Hematopoietic multipotent progenitor cell (in vitro differentiated cells): ENCODE results near the gene UGT2A2. TPM values are rescaled to one million over a fixed set of nuclear protein-coding genes. Genes with fewer than 3 reads are reported as not detected.

Experiments
- DNase-seq, 3 donors: peaks; one replicate each; pipeline ENCODE4 v3.0.0-alpha.2; 2011 to 2015; ENCODE audit warnings: low read depth in 2 of 3, low spot score in 2 of 3
- small RNA-seq: library from RNA; depleted of rRNA; stranded (forward); fragments of <200 nt; gene quantifications from one replicate; pipeline ENCODE3, GENCODE V24; 2012
- total RNA-seq: library from RNA; depleted of rRNA; stranded (reverse); fragments of >200 nt; gene quantifications from one replicate; pipeline ENCODE4 v1.2.3, GENCODE V29; 2012

Gene UGT2A2
- total RNA-seq, 1 donor = not detected

GRCh38 chr4:69577245-69577644 lies 62.2 kb downstream of the UGT2A2 start:
- DNase-seq = no peak

GRCh38 chr4:69576251-69576877 lies 63.1 kb downstream of the UGT2A2 start:
- DNase-seq = no peak

GRCh38 chr4:69568787-69569186 lies 70.7 kb downstream of the UGT2A2 start:
- DNase-seq = no peak

GRCh38 chr4:69563424-69563823 lies 76.0 kb downstream of the UGT2A2 start:
- no peak for DNase-seq

GRCh38 chr4:69549651-69550050 lies 89.8 kb downstream of the UGT2A2 start:
- no peak for DNase-seq

- DNase-seq = no peak
Observed at GRCh38 chr4:69546134-69546765, 93.2 kb downstream of the UGT2A2 start.

Small RNA genes within 50 kb of the gene (small RNA-seq; reads per million reads assigned to genes)
- not detected for gene UGT2A2

Other genes with a start within 250 kb of the UGT2A2 start
- not detected for gene UGT2B4, start 143.7 kb downstream of the UGT2A2 start, total RNA-seq
- gene UGT2A1, start 13.6 kb upstream of the UGT2A2 start, total RNA-seq = not detected
- 0.27 TPM for gene SULT1B1, start 121.0 kb upstream of the UGT2A2 start, total RNA-seq
- not detected for gene SULT1E1, start 220.5 kb upstream of the UGT2A2 start, total RNA-seq